ENCODE results near the gene AOC3.

DNA sequence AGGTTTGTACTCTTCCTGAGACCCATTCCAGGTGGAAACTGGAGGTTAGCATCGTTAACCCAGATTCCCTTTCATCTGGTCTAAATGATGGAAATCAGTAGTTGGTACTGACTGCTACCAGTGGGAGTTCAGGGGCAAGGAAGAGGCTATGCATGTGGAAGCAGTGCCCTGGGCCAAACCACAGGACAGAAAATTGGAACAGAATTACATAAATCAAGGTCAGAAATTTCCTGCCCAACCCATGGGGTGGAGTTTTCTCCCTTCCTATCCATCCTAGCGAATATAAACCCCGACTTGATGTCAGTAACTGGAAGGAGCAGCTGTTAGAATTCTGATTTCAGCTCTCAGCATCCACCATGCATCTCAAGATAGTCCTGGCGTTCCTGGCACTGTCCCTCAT is 6.7 kb upstream of the AOC3 start, which contains the start of gene AOC2:
- TF ChIP-seq, protein P1, sequence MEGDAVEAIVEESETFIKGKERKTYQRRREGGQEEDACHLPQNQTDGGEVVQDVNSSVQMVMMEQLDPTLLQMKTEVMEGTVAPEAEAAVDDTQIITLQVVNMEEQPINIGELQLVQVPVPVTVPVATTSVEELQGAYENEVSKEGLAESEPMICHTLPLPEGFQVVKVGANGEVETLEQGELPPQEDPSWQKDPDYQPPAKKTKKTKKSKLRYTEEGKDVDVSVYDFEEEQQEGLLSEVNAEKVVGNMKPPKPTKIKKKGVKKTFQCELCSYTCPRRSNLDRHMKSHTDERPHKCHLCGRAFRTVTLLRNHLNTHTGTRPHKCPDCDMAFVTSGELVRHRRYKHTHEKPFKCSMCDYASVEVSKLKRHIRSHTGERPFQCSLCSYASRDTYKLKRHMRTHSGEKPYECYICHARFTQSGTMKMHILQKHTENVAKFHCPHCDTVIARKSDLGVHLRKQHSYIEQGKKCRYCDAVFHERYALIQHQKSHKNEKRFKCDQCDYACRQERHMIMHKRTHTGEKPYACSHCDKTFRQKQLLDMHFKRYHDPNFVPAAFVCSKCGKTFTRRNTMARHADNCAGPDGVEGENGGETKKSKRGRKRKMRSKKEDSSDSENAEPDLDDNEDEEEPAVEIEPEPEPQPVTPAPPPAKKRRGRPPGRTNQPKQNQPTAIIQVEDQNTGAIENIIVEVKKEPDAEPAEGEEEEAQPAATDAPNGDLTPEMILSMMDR (conservative IDR thresholded peaks at IDR 0.05; ENCODE audit: low read depth, low read length), result no peak
- no peak for TF ChIP-seq EZH2 (IDR thresholded peaks at IDR 0.05; ENCODE audit: borderline replicate concordance, low read depth, low read length, poor library complexity, severe bottlenecking)
